Spleen (tissue), 11 donors: ENCODE measurements around the gene C12orf56. TPM values are rescaled to one million over a fixed set of nuclear protein-coding genes. Genes with fewer than 3 reads are reported as not detected.

Experiments
- DNase-seq: peaks from one replicate; pipeline ENCODE4 v3.0.0-alpha.2; 2020
- H3K27ac ChIP-seq, 8 donors: fragments of 200-600 bp; sonication (generic) in 7 of 8; 1 replicate in 4 of 8; 2 replicates in 4 of 8; pipeline versions ENCODE4 v1.5.0 to v1.8.0; 2016 to 2021; ENCODE audit warnings: inconsistent platforms in 4 of 8, mild to moderate bottlenecking in 4 of 8, moderate library complexity in 1 of 8
- H3K27me3 ChIP-seq, 7 donors: fragments of 200-600 bp; sonication (generic) in 6 of 7; replicated peaks in 1 of 7; 1 replicate in 4 of 7; 2 replicates in 3 of 7; pipeline versions ENCODE4 v1.5.0 to v1.8.0; 2016 to 2021; ENCODE audit warnings: inconsistent platforms in 3 of 7, mild to moderate bottlenecking in 1 of 7
- H3K36me3 ChIP-seq, 6 donors: fragments of 200-600 bp; sonication (generic) in 5 of 6; 1 replicate in 4 of 6; 2 replicates in 2 of 6; pipeline versions ENCODE4 v1.5.0 to v1.8.0; 2016 to 2021; ENCODE audit warnings: inconsistent platforms in 2 of 6
- H3K4me1 ChIP-seq, 6 donors: fragments of 200-600 bp; sonication (generic) in 5 of 6; 1 replicate in 3 of 6; 2 replicates in 3 of 6; pipeline versions ENCODE4 v1.5.0 to v1.8.0; 2016 to 2021; ENCODE audit warnings: inconsistent platforms in 3 of 6
- H3K4me3 ChIP-seq, 8 donors: fragments of 200-600 bp; sonication (generic) in 7 of 8; 1 replicate in 4 of 8; 2 replicates in 4 of 8; pipeline versions ENCODE4 v1.5.0 to v1.8.0; 2016 to 2021; ENCODE audit warnings: inconsistent platforms in 4 of 8, mild to moderate bottlenecking in 4 of 8, moderate library complexity in 2 of 8
- H3K9me3 ChIP-seq, 8 donors: fragments of 200-600 bp; sonication (generic) in 7 of 8; 1 replicate in 4 of 8; 2 replicates in 4 of 8; pipeline versions ENCODE4 v1.5.0 to v1.8.0; 2016 to 2021; ENCODE audit warnings: inconsistent platforms in 4 of 8
- CTCF ChIP-seq, 11 experiments: fragments of 200-600 bp in 7 of 11; fragments of 450-650 bp in 4 of 11; sonication (generic) in 4 of 11; IDR thresholded peaks in 8 of 11; conservative IDR thresholded peaks in 3 of 11; 1 replicate in 7 of 11; 2 replicates in 4 of 11; pipeline versions ENCODE4 v1.4.0 to v1.8.0; 2016 to 2021; ENCODE audit warnings: antibody characterized with exemption in 11 of 11, inconsistent platforms in 4 of 11, mild to moderate bottlenecking in 1 of 11
- POLR2A ChIP-seq, 3 donors: fragments of 450-650 bp; IDR thresholded peaks; one replicate each; pipeline ENCODE4 v1.5.1; 2017; ENCODE audit warnings: antibody characterized with exemption in 3 of 3, mild to moderate bottlenecking in 1 of 3
- POLR2AphosphoS5 ChIP-seq, 3 donors: sonication (generic); formaldehyde crosslinking; IDR thresholded peaks; one replicate each; pipeline ENCODE4 v1.5.1; 2017; ENCODE audit warnings: antibody characterized with exemption in 3 of 3
- WGBS, 5 donors: extraction: QIAGEN DNeasy Blood & Tissue Kit in 3 of 5; methylation state at CpG; one replicate each; pipeline versions ENCODE4 v1.1.5 to v1.1.7; 2013 to 2018; 5-methylcytosine and 5-hydroxymethylcytosine counted together
- intact Hi-C: fragments of 100-400 bp; cut with DNase I; formaldehyde crosslinking; loops from one replicate; pipeline ENCODE4 v1.15.0; 2023; ENCODE audit warnings: low total_unique reads
- polyA plus RNA-seq, 3 donors: library from polyadenylated mRNA; stranded (reverse); fragments of 200-250 nt; gene quantifications; one replicate each; pipeline ENCODE4 v1.2.1, GENCODE V29; 2013
- total RNA-seq, 7 donors: library from RNA; depleted of rRNA in 3 of 7; stranded (reverse); fragments of >200 nt in 3 of 7; fragmentation: NEBNext Ultra II Directional in 4 of 7; extraction: Animal tissue kit (Norgen Biotek cat#: 25700) in 4 of 7; gene quantifications; one replicate each; pipeline versions ENCODE4 v1.1.0 to v1.2.1, GENCODE V29; 2016 to 2021
- donor health status: healthy with polysubstance abuse.
- donor health status: DM: no; HTN: no; CAD: no; lungs with moderate emphysema.
- donor health status: DM: no; HTN: no; CAD: no.
- donor health status: Bipolar disorder and iron deficiency.
- donor health status: healthy.
- donor health status: DM: no; HTN: no; CAD: no.
- donor health status: DM: yes; HTN: yes; CAD: no.

Gene C12orf56
- total and polyA plus RNA-seq, 10 donors: 0.03 to 0.26 (median 0.16) TPM; not detected in 6

GRCh38 chr12:64278421-64278820, 112.1 kb downstream of the C12orf56 start:
- no peaks in the 10 kb centered on the region for H3K36me3 ChIP-seq
- H3K4me1 ChIP-seq: no peaks in the 10 kb centered on the region
- no peaks in the 10 kb centered on the region for H3K9me3 ChIP-seq
- intact Hi-C loops: no loop called here
- 88 to 97% (median 94%) methylated on average over 4 of the region's 4 CpGs for WGBS, 5 donors
- H3K4me3 ChIP-seq: no peak overlapping the region
- H3K27ac ChIP-seq: no peak overlapping the region
- TF ChIP-seq POLR2A (IDR thresholded peaks at IDR 0.05) (no peak), CTCF (IDR thresholded peaks at IDR 0.05 in 8 of 11, conservative IDR thresholded peaks at IDR 0.05 in 3 of 11) (no peak), POLR2AphosphoS5 (IDR thresholded peaks at IDR 0.05) (no peak)
- no peak for DNase-seq
- H3K27me3 ChIP-seq: no peaks in the 10 kb centered on the region

GRCh38 chr12:64273527-64274403, 116.8 kb downstream of the C12orf56 start:
- Histone ChIP-seq H3K27me3 (no peaks in the 10 kb centered on the region), H3K4me1 (no peaks in the 10 kb centered on the region), H3K27ac (no peak overlapping the region), H3K36me3 (no peaks in the 10 kb centered on the region), H3K4me3 (no peak overlapping the region), H3K9me3 (no peaks in the 10 kb centered on the region)
- TF ChIP-seq POLR2A (IDR thresholded peaks at IDR 0.05): no peak
- TF ChIP-seq CTCF (IDR thresholded peaks at IDR 0.05 in 8 of 11, conservative IDR thresholded peaks at IDR 0.05 in 3 of 11): peak in 10 of 11 experiments; percentile 22 to 58 (median 46)
- no peak for DNase-seq
- WGBS, 5 donors: 69 to 76% (median 69%) methylated on average over 10 to 11 of the region's 11 CpGs
- intact Hi-C loops: no loop called here

GRCh38 chr12:64270411-64270810, 120.1 kb downstream of the C12orf56 start:
- no peak for DNase-seq
- H3K27ac ChIP-seq: no peak overlapping the region
- H3K27me3 ChIP-seq: no peaks in the 10 kb centered on the region
- 61 to 94% (median 81%) methylated on average over 1 of the region's 1 CpG for WGBS, 5 donors
- intact Hi-C loops: no loop called here
- TF ChIP-seq POLR2AphosphoS5 (IDR thresholded peaks at IDR 0.05) (no peak), POLR2A (IDR thresholded peaks at IDR 0.05) (no peak), CTCF (IDR thresholded peaks at IDR 0.05 in 8 of 11, conservative IDR thresholded peaks at IDR 0.05 in 3 of 11) (no peak)
- H3K4me3 ChIP-seq: no peak overlapping the region
- no peaks in the 10 kb centered on the region for H3K4me1 ChIP-seq
- no peaks in the 10 kb centered on the region for H3K36me3 ChIP-seq
- H3K9me3 ChIP-seq: no peaks in the 10 kb centered on the region

GRCh38 chr12:64269161-64269560, 121.4 kb downstream of the C12orf56 start:
- intact Hi-C loops: no loop called here
- Histone ChIP-seq H3K27ac (no peak overlapping the region), H3K9me3 (no peaks in the 10 kb centered on the region), H3K36me3 (no peaks in the 10 kb centered on the region), H3K27me3 (no peaks in the 10 kb centered on the region), H3K4me1 (no peaks in the 10 kb centered on the region), H3K4me3 (no peak overlapping the region)
- no peak for DNase-seq
- 57 to 86% (median 72%) methylated on average over 2 of the region's 2 CpGs for WGBS, 5 donors
- TF ChIP-seq POLR2A (IDR thresholded peaks at IDR 0.05) (no peak), CTCF (IDR thresholded peaks at IDR 0.05 in 8 of 11, conservative IDR thresholded peaks at IDR 0.05 in 3 of 11) (no peak), POLR2AphosphoS5 (IDR thresholded peaks at IDR 0.05) (no peak)
